Loucy (cell line): ENCODE measurements around the gene MBNL1.

Experiments
- CTCF ChIP-seq: fragments of 200-600 bp; sonication (generic); conservative IDR thresholded peaks from 2 replicates; pipeline ENCODE4 v1.5.1; 2014; ENCODE audit warnings: mild to moderate bottlenecking, antibody characterized with exemption, low read length
- EZH2phosphoT487 ChIP-seq: fragments of 200-600 bp; IDR thresholded peaks from 2 replicates; pipeline ENCODE4 v1.6.1; 2018; ENCODE audit warnings: antibody characterized with exemption, mild to moderate bottlenecking, moderate library complexity, borderline replicate concordance

DNA sequence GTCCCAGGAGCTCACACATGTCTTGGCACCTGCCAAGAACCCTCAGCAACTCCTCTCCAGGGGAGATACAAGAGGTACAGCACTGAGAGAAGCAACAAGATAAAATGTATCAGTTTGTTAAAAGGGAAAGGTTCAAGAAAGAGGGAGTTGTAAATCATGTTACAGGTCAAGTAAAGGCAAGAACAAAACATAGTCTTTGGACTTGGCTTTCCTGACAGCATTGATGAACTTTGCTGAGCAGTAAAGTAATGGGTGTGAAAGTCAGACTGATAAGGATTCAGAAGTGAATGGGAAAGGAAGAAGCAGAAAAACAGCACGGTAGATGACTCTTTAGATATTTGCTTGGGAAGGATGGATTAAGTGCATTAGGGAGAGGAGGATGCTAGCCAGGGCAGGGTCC, 27.1 kb downstream of the MBNL1 start:
- no peak for TF ChIP-seq EZH2phosphoT487
- TF ChIP-seq CTCF, result no peak
